GM04504 (cell line): ENCODE results near the gene MYLK4.

Experiments used
- DNase-seq: peaks from one replicate; pipeline ENCODE4 v3.0.0-alpha.2; 2012; ENCODE audit warnings: low read depth

Gene MYLK4

DNA sequence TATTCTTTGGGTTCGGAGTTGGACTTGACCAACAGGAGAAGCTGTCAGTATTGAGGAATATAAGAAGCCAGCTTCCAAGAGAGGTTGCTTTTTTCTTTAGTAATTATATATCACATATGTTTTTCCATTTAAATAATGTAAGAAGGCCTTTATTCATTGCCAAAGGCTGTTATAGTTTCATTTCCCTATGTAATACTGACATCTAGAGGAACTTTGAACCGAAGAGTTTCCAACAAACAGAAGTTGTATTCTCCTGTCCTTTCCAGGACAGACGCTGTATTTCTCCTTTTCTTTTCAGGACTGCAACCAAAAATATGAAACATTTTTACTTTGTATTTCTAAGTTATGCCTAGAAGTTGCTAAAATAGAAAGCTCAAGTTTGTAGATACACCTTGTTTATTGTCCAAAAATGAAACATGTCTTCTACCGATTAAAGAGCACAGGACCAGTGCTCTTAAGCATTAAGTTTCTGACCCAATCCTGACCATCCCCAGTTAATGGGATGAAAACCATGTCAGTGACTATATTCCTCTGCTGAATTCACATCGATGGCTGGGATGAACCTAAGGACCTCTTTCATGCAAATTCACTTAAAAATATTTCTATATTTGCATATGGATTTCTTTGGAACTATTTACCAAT lies 55.1 kb downstream of the MYLK4 start:
- DNase-seq, result no peak

DNA sequence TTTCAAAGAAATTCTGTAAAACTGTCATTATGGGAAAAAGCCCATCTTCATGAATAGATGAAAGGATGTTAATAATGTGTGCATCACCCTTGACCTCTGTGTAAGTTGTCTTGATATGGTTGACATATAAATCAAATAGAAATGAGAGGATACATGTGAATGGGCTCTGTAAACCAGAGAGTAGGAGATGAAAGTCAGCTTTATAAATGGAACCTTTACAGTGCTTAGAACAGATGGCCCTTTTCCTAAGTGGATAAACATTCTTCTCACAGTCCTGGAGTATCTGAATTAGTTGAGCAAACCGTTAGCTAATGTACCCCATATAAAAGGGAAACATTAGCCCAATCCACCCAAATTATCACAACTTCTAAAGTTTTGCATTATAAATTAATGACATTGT lies 57.5 kb downstream of the MYLK4 start:
- no peak for DNase-seq

DNA sequence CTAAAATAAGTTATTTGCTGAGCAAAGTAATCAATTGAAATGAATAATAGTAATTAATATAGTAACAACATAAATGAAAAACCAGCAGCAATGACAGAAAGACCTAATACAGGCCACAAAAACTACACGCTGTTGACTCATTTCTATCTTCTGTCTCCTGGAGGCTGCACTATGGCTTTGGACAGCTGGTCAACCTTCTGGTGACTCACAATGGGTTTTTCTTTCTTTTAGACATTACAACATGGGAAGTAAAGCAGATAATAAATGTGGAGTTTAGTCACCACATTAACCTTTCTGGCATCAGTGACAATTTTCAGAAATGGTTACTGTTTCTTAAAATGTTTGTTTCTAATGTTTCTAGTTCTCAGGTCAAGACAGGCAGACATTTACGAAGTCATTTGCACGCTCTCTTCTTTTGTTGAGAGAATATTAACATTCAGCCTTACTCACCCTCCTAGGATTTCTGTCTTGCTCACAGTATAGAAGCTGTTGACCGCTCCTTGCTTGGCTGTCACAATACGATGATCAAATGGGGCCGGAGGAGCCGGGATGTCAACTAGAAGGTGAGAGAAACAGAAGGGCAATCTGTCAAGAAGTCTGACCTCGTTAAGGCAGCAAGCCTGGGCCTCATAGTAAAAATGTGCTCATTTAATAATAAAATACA lies 62.2 kb downstream of the MYLK4 start:
- peak; percentile 59 for DNase-seq

DNA sequence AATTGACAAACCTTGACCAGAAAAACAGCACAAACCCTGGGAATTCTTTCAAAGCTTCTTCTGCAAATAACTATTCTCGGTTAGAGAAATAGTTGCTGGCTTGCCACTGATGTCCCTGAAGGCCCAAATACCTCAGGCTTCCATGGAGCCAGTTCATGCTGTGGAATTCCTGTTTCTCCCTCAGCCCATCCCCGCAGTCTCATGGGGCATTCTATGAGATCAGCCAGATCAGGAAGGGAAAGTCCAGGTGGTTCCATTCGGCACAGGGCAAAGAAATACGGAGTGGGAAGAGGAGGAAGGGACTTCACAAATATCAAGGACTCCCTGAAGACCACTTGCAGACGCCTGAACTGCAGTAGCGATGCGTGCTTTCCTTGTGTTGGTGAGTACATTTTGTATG lies 63.3 kb downstream of the MYLK4 start:
- no peak for DNase-seq

DNA sequence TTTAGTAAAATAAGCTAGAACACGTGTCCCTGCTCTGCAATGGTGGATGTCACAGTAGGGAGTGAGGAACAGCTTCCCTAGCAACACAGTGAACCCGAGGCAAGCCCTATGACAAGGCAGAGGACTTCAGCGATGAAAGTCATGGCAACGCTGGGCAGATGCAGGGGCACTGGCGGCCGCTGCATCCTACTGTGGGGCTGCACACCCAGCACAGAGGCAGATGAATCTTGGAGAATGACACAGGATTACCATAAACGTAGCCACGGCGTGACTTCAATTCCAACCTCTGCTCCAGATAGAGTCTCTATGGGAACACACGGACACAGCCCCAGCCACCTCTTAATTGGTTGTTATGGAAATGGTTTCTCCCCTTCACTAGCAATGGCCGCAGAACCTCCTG lies 64.2 kb downstream of the MYLK4 start:
- no peak for DNase-seq

DNA sequence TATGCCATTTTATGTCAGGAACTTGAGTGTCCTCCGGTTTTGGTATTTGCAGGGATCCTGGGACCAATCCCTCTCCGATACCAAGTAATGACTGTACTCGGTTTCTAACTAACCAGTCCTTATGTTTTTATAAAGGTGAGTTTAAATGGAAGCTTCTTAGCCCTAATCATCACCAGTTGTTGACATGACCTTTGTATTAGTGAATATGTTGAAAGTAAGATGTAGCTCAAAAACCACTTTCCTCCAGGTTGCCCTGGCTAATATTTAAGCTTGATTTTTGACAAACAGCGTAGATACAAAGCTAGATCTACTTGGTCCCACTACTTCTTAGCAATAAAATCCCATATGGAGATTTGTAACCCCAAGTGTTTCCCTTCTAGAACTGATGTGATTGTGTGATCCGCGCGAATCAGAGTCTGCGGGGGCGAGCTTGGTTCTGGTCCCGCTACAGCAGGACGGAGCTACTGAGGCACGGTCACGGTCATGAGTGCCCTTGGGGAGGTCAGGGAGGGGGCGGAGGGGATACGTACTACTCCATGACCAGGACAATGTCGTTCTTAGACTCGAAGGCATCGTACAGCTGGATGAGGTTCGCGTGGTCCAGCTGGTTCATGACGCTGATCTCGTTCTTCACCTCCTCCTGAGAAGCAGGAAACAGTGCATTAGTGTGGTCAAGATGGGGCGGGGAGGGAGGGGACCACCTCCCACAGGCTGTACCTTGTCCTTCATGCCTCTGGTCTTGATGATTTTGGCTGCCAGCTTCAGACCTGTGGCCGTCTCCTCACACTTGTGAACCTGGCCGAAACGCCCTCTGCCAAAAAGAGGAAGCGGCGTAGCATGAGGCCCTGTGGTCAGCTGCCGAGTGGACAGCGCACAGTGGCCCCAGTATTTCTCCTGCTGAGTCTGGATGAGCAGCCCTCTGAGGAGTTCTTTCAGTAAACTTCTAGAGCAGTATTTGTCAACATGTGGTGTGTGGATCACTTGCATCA lies 65.7 kb downstream of the MYLK4 start:
- no peak for DNase-seq

DNA sequence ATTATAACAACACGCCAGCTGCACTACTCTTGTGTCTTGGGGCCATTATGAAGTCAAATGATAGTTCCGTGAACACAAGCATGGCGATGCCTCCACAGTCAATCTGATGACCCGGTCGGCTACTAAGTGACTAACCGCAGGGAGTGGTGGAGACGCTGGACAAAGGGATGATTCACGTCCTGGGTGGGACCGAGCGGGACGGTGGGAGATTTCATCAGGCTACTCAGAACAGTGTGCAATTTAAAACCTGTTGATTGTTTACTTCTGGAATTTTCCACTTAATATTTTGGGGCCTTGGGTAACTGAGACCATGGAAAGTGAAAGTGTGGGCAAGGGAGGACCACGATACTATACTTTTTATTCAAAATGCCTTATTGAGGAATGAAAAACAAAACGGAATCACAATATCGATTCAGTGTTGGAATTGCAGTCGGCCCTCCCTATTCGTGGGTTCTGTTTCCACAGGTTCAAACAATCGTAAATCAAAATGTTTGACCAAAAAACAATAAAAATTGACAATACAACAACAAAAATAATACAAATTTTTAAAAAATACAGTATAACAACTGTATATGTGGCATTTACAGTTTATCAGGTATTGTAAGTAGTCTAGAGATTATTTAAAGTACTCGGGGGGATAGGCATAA lies 66.5 kb downstream of the MYLK4 start:
- no peak for DNase-seq

DNA sequence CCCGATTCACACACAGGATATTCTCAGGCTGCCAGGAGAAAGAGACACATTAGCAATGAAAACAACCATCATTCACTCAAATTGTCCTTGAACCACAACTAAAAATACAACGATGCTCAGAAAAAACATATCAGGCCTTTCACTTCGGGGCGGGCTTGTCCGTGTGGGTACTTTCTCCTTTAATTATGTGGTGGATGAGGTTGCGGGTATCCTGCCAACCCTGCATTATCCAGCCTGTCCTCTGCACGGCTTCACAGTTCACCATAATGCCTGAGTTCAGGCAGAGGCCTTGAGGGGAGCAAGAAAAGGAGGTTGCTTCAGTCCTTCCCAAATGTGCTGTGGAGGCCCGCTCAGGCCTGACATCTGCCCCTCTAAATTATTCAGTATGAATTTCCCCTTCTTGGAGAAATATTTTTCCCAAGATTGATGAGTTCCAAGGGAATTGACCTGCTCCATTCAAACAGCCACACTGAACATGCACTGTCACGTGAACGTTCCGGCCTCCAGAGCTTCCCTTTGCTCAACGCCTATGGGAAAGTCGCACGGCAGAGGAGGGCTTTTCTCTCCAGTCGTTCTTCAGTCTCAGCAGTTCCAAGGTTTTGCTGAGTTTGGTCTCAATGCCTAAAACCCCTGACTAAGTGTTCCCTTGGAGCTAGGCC lies 70.3 kb downstream of the MYLK4 start:
- no peak for DNase-seq

DNA sequence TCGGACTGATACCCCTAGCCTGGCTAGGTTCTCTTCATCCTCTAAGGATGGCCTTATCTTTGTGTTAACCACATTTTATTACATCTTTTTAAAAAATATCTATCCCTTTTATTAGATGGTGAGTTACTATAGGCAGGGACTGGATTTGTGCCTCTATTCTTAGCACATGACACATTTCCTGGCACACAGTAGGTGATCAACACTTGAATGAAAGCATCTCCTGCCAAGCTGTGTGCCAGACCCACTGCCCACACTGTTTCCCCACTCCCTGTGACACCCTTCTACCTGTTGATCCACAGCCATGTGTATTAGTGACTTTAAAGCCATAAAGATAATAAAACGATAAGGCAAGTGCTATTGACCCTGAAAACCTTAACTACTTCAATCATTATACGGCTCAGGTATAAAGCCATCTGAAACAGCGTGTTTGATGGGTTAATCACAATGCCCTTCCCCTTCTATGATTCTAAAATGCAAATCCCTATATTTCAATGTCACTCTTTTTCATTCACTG lies 73.6 kb downstream of the MYLK4 start:
- DNase-seq, result no peak

DNA sequence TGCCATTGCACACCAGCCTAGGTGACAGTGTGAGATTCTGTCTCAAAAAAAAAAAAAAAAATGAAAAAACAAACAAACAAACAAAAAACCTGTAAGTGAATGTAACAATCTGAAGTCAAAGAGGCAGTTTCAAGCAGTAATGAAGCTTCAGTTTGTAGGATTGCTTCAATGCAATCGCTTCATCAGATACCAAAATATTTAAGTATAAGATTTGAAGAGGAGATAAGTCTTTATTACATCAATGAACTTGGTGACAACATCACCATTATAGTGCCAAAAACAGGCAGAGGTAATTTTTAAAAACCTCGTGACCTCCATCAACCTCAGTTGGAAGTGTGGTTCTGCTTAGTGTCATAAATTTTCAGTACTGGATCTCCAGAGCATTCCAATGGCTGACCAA lies 74.7 kb downstream of the MYLK4 start:
- no peak for DNase-seq

DNA sequence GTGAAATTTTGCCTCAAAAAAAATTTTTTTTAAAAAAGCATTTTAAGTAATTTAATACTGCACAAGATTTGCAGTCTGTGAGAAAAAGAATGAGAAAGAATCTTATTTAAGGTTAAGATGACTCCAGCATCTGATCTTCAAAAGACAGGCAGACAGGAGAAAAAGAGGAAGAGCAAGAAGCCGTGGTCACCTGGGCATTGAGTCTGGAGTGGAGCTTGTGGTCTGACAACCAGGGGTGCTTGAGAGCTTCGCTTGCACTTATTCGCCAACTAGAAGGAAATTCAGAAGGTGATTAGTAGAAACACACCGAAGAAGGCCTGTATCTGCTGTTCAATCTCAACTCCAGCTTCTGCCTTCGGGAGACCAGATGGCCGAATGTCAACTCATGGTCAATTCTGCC lies 75.9 kb downstream of the MYLK4 start:
- DNase-seq, result no peak

DNA sequence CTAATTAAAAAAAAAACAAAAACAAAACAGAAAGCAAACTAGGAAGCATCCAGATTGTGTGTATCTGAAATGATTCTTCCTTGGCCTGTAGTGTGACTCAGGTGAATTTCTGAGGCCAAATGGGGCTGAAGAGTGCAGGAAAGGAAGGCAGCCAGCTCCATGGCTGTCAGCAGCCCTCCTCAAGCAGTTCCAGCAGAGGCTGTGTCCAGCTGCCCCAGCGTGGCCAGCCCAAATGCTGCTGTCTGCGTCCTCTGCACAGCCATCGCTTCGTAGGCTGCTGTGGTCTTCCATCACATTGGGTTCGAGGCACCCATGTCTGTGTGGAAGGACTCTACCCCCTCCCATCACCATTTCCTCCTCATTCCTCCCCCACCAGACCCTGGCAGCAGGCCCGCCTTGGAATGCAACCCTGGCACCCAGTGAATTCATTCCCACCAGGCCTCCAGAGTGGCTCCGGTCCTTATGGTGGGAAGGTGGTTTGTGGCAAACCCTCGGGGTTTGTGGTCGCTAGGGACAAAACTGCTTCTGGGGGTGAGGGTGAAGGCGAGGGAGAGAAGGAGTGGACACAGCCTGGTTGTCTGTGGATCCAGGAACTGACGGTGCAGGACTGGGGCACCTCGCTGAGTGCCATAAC lies 81.5 kb downstream of the MYLK4 start:
- DNase-seq, result no peak

DNA sequence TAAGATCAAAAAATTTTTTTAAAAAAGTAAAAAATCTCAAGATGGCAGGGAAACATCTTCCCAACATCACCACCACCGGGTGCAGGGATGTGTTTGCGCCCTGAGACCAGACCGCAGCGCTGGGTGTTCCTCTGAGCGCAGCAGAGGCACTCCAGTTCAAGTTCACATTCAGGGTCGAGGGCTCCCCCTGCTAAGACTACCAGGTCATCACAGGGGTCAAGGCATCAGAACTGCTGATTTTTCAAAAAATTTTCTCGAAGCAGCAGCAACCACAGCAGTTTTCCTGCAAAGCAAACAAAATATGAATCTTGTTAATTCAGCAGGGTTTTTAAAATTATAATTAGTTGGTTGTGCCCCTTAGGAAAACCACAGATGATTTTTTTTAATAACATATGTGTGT lies 83.1 kb downstream of the MYLK4 start:
- DNase-seq, result no peak

DNA sequence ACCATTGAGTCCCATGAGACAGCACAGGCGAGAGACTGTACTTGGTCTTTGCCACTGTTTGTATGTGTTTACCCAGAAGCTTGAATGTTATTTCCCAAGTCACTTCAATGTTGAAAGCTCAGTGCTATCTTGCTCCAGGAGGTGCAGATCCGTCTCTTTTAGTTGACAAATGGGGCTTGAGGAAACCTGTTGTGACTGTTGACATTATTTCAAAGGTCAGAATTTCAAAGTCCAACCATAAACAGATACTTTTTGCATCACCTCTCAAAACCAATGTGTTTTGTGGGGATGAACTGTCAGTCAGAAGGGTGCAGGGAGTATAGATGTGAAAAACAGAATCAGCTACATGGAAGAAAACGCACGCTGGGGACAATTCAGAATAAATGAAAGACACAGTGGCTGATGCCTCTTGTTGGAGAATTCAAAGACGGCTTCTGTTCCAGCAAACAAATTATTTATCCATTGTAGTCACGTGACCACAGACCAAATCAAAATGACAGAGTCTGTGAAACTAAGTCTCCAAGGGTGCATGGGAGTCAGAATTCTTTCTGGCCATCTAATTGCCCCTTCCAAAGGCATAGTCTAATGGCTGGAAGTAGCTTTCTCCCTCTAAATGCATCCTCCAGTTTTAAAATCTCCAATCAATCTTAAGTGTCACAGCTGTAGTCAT lies 83.7 kb downstream of the MYLK4 start:
- no peak for DNase-seq

DNA sequence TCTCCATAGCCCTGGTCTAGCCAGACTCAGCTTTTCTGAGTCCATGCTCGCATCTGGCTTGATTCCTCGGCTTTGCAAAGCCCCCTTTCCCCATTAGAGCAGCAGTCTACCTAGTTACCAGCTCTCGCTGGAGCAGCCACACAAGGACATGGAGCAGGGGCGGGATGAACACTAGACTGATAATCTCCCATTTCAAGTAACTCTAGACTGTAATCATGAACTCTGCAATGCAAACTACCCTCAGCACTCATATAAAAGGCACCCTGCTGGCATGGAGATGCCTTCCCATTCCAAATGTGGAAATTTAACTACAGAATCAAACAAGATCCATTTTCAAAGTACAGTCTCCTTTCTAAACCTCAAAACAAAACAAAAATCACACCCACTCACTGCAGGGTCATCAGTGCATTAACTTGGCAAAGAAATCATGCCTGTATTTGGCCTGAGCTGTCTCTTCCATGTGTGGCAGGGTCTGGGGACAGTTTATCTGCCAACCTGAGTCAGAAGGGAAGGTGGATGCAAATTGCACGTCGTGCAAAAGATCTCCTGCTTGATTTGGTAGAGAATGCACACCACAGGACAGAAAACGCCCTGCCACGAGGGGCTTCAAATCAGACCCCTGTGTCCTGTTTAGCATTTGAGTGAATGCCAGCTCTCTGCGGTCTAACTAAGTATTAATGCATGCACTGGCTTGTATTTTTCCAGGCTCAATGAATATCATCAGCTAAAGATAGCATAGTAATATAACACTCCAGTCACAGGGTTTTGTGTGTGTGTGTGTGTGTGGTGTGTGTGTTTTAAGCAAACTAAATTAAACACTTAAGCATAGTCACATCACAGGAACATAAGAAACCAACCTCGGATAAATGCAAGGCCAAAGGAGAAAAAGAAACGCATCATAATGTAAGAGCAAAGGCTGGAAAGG lies 85.3 kb downstream of the MYLK4 start:
- DNase-seq, result no peak

DNA sequence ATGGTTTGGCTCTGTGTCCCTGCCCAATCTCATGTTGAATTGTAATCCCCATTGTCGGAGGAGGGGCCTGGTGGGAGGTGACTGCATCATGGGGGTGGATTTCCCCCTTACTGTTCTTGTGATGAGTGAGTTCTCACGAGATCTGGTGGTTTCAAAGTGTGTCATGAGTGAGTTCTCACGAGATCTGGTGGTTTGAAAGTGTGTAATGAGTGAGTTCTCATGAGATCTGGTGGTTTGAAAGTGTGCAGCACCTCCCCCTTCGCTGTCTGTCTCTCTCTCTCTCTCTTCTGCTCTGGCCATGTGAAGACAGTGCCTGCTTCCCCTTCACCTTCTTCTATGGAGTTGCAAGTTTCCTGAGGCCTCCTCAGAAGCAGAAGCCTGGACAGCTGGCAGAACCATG lies 87.6 kb downstream of the MYLK4 start:
- no peak for DNase-seq

DNA sequence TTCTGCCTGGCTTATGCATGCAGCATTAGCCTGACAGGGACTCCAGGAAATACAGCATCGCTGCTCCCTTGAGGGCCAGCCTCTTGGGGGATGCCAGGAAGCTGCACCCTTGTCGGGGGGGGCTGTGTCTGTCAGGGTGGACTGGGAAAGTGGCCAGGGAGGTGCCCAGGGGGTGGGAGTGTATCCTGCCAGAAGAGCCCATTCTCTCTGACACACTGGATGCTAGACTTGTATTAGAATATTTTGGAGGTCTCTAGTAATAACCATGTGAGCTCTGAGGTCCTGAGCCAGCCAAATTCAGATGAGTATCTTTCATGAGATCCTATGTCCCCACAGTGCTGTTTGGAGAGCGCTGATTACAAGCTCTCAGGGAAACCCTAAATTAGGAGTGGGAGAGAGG lies 89.1 kb downstream of the MYLK4 start:
- DNase-seq, result no peak

DNA sequence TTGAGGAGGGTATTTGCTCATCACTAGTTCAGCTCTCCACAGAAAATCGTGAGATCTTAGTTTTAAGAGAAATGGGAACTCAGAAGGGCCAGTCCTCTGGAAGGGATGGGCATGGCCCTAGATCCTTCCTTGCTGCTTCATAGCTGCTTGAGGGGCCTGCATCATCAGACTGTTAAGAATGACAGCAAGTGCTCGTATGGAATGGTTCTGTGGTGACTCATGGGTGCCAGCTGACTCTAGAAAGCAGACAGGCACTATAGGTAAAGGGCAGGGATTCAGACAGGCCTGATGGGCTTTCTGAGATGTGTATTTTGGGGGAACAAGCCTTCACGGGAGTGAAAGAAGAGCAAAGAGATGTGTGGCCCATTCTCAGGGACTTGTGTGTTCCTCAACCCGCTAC lies 90.8 kb downstream of the MYLK4 start:
- DNase-seq, result no peak

DNA sequence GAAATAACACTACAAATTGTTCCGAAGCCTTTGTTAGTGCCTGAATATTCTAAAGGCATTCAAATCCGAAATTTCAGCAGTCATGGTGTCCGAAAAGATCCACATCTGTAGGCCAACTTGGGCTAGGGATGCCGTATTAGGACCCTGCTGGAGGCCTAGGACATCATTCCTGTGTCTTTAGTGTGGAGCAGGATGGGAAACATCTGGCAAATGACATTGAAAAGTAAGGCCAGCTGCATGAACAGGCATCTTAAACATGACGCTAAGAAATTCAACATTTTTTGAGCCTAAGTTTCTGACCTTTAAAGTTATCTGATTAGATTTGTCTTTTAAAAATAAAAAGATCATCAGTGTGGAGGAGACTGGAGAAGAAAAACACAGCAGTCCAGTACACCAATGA lies 91.3 kb downstream of the MYLK4 start:
- DNase-seq, result no peak

DNA sequence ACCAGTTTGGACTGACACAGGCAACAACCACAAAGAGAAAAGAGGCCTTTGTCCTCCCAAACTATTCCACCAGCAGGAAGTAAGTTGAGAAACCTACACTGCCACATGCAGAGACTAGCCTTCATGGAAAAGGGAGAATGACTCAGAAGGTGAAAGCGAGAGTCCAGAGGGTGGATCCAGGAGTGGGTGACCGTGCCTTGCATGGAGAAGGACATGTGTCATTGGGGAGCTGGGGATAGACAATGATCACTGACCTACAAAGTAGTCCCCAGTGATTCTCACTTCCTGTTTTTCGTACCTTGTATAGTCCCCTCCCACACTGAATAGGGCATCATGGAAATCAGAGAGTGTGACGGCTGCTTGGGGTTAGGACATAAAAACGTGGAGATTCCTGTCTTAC lies 91.9 kb downstream of the MYLK4 start:
- DNase-seq, result no peak
